Measurements from ENCODE around the gene PKNOX2.

Gene PKNOX2

DNA sequence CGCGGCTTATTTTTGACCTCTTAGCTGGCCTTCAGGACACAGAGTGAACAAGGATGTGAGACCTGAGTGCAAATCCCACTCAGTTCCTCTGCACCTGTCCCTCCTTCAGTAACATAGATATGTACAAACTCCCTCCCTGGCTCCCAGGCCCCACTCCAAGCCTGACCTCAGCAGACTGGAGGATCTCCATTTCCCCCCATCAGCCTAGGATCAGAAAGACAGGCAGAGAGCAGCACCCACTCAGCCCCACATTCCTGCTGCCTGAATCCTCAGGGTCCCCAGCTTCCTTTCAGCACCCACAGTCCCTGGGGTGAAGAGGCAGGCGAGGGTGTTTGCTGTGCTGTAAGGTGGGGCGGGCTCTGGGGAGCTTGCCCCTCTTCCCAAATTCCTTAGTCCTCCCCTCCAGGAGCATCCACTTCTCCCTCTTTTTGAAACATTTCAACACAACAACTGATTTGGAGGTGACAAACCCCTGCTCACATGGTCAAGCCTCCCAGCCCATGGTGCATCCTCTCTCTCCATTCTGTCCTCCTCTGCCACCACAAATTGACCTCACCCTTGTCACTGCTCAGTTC is 180.4 kb downstream of the PKNOX2 start:
- DNase-seq, result no peak

DNA sequence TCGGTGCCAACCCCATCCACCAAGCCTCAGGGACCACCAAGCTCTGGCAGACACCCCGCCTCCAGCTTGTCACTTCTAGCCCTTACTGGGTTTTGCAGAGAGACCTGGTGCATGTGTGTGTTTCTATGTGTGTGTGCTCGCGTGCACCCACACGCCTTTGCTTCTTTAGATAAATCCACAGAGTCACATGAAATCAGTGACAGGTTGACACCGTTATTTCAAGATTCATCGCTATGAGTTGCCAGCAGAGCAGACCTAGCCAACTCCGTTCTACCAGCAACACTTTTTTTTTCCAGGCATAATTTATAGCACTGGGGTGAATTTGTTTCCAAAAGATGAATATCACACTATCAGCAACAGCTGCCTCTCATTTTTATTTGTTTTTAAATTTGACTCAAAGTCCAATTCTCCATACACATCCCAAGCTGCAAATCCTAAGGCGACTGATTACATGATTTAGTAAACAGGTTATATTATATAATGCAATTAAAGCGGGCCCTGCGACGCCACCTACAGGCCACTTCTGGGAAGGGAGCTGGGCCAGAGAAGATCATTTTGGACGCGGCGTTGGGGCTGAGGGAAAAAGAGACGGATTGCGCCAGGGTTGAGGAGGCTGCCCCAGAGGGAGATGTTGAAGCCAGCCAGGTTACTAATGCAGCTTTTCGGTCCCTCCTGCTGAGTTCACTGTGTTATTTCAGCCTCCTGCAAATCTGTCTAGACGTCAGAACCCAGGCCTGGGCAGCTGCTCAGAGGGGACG is 181.0 kb downstream of the PKNOX2 start:
- DNase-seq, result no peak

DNA sequence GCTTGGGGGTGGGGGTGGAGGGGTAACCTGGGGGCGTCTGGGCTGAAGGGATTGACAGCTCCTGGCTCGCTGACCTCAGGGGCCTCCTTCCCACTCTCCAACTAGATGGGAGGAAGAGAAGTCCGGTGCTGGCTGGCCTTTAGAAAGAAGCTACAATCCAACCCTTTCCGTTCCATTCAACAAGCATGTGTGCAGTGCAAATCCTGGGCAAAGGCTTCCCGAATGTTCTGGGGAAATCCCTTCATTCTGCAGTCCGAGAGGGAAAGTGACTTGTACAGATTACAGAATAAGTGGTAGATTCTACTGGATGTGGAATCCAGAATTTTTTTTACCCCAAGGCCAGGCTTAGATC is 181.6 kb downstream of the PKNOX2 start:
- DNase-seq, result no peak

DNA sequence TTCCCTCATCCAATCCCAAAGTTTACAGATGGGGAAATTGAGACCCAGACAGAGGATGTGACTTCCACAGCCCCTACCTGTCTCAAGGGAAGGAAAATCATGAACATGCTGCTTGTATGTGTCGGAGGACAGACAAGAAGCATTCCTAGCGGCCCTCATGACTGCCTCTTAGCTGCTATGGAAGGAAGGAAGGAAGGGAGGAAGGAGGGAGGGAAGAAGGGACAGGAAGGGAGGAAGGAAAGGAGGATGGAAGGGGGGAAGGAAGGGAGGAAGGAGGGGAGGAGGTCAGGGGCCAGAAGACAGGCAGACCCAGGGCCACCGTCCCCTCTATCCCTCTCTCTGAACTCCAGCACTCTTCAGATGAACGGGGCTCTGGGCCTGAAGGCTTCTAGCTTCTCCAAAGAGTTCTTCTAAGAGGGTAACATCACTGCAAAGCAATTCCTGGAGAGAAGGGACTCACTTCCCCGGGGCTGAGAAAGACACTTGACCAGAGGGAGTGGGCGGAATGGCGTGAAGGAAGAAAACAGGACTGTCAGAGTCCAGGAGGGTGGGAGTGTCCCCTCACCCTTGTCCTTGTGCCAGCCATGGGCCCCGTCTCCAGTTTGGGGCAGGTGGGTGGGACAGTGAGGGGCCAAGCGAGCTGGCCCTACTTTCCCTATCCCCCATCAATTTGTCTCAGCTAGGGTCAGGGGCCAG is 182.2 kb downstream of the PKNOX2 start:
- DNase-seq, result no peak

- no peak for DNase-seq
These were observed 182.7 kb downstream of the PKNOX2 start for GRCh38 chr11:125347261-125347585.

- no peak for DNase-seq
These were observed 183.6 kb downstream of the PKNOX2 start for GRCh38 chr11:125348141-125348651.

GRCh38 chr11:125348674-125349309 is 184.2 kb downstream of the PKNOX2 start:
- DNase-seq, result no peak

DNA sequence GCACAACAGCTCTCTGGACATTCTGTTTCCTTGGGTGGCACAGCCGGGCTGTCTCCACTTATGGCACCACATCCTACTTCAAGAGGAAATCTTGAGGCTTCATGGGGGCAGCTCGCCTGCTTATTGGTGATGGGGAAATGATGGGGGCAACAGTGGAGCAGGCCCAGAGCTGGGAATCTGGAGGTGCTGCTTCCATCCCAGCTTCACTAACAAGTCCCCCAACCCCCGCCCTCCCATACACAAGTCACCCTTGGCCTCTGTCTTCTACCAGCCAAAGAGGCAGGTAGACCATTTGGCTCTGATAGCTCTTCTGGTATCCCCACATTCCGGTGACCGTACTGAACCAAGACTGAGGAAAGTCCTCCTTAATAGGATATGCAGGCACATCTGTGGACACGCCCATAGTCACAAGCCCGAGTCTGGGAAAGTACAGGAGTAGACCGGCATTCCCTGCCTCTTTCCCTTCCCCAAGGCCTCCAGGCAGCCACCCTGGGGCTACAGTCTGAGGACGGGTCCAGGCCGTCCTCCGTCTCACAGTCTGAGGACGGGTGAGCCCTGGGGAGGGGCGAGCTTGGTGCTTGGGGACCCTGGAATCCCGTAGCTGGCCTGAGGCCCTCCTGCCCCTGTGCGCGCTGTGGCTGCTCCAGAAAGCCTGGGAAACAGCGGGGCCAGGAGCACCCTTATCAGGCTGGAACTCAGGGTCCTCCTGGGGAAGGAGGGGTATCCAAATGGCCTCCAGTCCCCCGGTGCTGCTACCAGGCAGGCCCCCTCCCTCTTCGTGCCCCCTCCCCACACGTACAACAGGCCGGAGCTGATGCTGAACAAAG is 185.9 kb downstream of the PKNOX2 start:
- DNase-seq, result no peak

DNA sequence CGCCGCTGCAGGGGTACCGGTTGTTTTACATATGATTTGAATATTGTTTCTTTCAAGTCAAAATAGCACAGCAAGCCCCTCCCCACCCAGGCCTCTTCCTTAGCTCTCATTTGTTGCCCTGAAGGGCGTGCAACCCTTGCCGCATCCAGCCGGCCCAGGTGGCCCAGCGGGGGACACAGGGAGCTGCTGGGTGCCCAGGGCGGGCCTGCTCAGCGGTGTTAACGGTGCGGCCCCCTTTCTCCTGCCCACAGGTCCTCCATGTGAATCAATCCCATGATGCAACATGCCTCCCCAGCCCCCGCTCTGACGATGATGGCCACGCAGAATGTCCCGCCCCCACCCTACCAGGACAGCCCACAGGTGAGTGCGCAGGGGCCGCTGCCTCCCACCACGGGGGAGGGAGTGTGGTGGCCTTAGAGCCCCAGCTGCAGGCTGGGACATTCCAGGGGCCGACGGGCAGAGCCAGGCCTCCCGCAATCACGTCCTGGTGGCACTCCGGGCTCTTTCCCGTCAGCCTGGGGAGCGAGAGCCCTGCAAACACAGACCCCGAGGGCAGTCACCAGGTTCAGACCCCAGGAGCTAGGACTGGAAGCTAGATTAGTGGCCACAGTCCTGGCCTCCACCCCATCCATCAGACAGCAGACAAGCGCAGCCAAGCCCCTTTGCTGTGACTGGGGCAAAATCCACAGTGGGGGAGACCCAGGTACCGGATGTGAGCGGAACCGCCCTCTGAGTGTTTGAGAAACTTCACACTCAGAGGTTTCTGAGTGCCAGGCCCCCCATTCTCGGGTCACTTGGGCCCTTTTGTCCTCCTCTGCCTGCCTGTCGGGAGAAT is 186.7 kb downstream of the PKNOX2 start:
- no peak for DNase-seq

DNA sequence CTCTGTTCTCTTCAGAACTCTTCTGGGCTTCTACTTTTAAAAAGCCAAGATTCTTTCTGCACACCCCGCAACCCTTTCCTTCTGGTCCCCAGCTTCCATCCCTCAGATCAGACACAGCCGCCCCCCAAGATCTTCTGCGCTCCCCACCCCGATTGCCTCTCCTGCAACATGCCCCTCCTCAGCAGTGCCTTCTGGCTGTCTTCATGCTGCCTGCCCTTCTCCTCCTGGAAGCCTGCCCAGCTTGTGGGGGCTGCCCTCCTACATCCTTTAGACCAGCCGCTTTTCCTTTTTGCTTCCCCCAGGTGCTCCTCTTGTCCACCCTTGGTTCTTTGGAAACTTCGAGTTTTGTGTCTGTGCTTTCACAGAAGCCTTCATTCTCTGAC is 187.3 kb downstream of the PKNOX2 start:
- no peak for DNase-seq

DNA sequence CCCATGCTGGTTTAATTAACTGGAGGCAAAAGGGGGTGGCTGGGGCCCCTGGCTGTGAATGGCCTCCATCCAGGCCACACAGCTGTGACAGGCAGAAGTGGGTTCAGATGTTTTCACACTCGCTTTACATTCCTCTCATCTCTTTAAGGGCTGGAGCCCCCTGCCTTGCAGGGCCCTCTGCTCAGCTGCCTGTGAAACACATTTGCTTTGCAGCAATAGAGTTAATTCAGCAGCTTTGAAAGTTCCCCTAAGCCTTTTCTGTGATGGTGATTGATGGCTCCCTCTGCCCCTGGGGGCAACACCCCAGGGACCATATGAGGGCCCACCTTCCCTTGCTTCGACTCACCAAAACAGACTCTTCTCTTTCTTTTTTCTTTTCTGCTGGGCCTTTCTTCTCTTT is 192.2 kb downstream of the PKNOX2 start:
- no peak for DNase-seq

DNA sequence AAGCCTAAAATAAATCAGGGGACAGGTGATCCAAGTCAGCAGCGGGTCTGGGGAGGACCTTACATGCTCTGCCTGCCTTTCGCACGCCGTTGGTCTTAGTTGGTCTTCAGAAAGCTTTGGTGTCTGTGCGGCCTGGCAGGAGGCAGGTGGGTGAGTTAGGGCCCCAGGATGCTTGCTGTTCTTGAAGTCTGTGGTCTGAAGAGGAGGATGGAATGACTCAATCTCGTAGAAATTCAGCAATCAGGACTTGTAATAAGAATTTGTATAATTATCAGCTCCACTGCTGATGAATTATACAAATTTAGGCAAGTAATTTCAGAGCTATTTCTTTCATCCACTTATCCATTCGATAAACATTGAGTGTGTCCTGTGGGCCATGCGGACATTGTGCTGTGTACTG is 193.0 kb downstream of the PKNOX2 start:
- no peak for DNase-seq

GRCh38 chr11:125358254-125358840 is 193.8 kb downstream of the PKNOX2 start:
- DNase-seq, result no peak

DNA sequence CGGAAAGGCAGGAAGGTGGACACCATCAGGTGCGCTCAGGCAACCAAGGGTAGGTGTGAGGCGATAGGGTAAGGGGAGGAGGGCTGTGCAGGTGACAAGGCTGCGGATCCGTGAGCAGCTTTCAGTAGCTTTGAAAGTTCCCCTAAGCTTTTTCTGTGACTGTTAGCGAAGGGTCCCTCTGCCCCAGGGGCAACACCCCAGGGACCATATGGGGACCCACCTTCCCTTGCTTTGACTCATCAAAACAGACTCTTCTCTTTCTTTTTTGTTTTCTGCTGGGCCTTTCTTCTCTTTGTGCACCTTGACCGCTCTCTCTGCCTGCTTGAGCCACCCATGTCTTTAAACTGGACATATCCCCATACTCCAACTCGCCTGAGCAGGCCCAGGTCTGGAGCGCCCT is 194.6 kb downstream of the PKNOX2 start:
- no peak for DNase-seq

DNA sequence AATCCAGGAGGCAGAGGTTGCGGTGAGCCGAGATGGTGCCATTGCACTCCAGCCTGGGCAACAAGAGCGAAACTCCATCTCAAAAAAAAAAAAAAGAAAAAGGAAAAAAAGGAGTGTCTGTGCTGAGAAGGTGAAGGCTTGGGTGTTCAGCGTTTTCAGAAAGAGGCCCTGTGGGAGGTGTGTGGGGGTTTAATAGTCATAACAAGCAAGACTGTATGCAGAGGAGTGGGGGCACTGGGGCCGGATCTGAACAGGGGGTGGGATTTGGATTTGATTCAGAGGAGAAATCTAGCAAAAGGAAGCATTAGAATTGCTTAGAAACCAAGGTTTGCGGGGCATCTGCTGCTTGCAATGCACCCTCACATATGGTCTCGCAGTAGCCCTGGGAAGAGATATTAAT is 195.5 kb downstream of the PKNOX2 start:
- no peak for DNase-seq

DNA sequence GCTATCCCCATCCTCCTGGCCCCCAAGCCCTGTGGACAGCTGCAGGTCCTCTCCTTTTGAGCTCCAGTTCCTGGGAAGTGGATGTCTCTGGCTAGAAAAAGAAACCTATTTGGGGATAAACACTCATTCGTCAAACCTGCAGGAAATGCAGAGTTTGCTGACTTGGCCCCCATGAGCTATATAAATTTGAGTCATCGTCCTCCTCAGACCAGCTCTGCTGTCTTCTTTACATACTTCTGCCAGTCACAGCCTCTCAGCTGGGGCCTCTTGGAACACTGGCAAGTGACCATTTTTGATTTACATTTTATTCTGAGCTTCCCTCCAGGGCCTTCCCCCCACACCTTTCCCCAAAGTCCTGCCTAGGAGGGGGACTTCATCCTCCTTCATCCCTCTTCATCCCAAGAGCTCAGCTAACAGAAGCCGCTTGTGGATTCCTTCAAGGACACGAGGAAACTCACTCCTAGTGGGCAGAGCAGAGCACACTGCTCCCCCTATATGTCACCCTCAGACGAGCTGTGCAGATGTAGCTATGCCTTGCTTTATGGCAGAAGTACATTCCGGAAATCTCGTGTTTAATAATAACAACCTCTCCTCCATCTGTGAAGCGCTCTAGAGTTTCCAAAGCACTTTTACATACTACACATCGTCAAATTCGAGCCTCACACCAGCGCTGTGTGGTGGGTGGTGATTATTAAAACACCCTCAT is 199.7 kb downstream of the PKNOX2 start:
- no peak for DNase-seq

DNA sequence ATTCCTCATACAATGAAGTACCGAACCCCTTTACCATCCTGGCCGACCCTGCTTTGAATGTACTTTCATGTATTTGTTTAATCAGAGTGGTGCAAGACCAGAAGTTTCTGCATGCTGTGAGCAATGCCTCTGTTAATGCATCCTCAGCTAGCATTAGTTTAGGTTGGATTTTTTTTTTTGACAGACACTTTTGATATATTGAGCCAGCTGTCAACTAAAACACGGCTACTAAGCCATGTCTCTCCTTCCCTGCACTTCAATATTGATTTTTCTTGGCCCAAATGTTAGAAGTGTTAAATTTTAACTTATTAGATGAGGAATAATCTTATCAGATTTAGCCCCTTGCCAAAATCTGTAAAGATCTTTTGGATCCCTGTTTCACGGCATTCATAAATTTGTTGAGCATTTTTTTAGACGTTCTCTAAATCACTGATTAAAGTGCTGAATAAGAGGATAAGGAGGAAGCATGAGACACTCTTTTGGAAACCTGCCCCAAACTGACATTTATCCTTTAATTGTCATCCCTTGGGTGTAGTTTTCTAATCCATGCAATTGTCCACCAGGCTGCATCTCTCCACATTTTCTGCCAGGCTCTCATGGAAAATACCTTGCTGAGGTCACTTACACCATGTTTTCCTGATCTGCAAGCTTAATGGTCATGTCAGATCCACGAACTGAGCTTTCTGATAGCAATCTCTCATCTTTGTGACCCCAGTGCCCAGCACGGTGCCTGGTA is 200.8 kb downstream of the PKNOX2 start:
- no peak for DNase-seq

- no peak for DNase-seq
These were observed 203.2 kb downstream of the PKNOX2 start for GRCh38 chr11:125367710-125368109.

GRCh38 chr11:125368757-125369156 is 204.2 kb downstream of the PKNOX2 start:
- DNase-seq, result no peak

- DNase-seq, result no peak
These were observed 205.3 kb downstream of the PKNOX2 start for GRCh38 chr11:125369808-125370207.

Measured in NCI-H1436 (cell line).